Esophagus muscularis mucosa (tissue), 4 donors: ENCODE results near the gene POLN.

Experiments used
- CTCF ChIP-seq, 3 experiments: fragments of 200-600 bp in 2 of 3; fragments of 450-650 bp in 1 of 3; sonication (generic) in 2 of 3; IDR thresholded peaks; one replicate each; pipeline ENCODE4 v1.5.1; 2017 to 2019; ENCODE audit warnings: antibody characterized with exemption in 3 of 3, mild to moderate bottlenecking in 2 of 3, moderate library complexity in 1 of 3
- EP300 ChIP-seq: sonication (generic); formaldehyde crosslinking; IDR thresholded peaks from one replicate; pipeline ENCODE4 v1.6.1; 2017; ENCODE audit warnings: antibody characterized with exemption
- POLR2A ChIP-seq: fragments of 450-650 bp; IDR thresholded peaks from one replicate; pipeline ENCODE4 v1.6.1; 2017; ENCODE audit warnings: antibody characterized with exemption, moderate library complexity, mild to moderate bottlenecking, low read depth
- POLR2AphosphoS5 ChIP-seq, 2 donors: sonication (generic); formaldehyde crosslinking; IDR thresholded peaks; one replicate each; pipeline ENCODE4 v1.6.1; 2017; ENCODE audit warnings: antibody characterized with exemption in 2 of 2

DNA sequence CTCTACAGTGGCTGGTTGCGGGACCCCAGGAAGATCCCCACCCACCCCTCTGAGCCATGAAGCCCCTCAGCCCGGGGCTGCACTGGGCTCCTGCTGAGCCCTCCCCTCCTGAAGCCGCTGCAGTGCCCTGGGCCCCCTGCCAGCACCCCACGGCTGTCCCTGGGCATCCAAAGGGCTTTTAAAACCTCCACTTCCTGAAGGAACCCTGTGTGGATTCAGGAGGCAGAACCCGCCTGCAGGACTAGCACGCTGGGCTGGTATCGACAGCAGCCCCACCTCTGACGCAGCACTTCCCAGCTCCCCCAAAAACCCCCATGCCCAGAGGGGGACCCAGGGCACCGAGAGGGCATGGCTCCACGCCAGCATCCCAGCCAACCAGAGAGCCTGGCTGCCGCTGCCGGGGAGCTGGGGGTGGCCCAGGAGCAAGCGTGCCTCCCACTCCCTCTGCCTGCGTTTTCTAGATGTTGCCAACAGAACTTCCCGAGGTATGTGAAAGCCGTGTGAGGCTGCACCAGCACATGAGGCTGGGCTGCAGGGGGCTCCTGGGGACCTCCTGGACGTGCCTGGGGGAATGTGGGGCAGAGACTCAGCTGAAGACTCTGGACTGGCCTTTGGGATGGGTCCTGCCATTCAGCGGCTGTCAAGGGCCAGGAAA, 13.7 kb upstream of the POLN start:
- TF ChIP-seq POLR2AphosphoS5 (IDR thresholded peaks at IDR 0.05) (peak in 1 of 2 donors; percentile 33), CTCF (IDR thresholded peaks at IDR 0.05) (no peak), POLR2A (no peak), EP300 (no peak)
